GM21381 (cell line): ENCODE results near the gene SACM1L.

Source experiments
- ATAC-seq: cut with Tn5 transposase; IDR thresholded peaks from one replicate; pipeline ENCODE4 v1.9.1; 2021; ENCODE audit warnings: mild to moderate bottlenecking, moderate library complexity; ENCODE audit not compliant: unreplicated experiment

The SACM1L gene

GRCh38 chr3:45688882-45689786 is at the start of gene SACM1L:
SACM1L (plus strand) TSS chr3:45689396; CDS start chr3:45689466, 70 bp downstream.
- ATAC-seq = peak; percentile 83

GRCh38 chr3:45640091-45640507 is 49.1 kb upstream of the SACM1L start:
- no peak for ATAC-seq

- no peak for ATAC-seq
Measured at GRCh38 chr3:45640724-45641361, 48.4 kb upstream of the SACM1L start.

- ATAC-seq = no peak
Measured at GRCh38 chr3:45641756-45642155, 47.4 kb upstream of the SACM1L start.

- no peak for ATAC-seq
Measured at GRCh38 chr3:45642731-45643152, 46.5 kb upstream of the SACM1L start.

GRCh38 chr3:45644063-45644790 is 45.0 kb upstream of the SACM1L start:
- no peak for ATAC-seq

- no peak for ATAC-seq
Measured at GRCh38 chr3:45644791-45645201, 44.4 kb upstream of the SACM1L start.

- ATAC-seq = no peak
Measured at GRCh38 chr3:45646051-45646585, 43.1 kb upstream of the SACM1L start.

GRCh38 chr3:45647148-45647619 is 42.0 kb upstream of the SACM1L start:
- ATAC-seq = no peak

- ATAC-seq = no peak
Measured at GRCh38 chr3:45653205-45653604, 36.0 kb upstream of the SACM1L start.

GRCh38 chr3:45654397-45654944 is 34.7 kb upstream of the SACM1L start:
- no peak for ATAC-seq

- no peak for ATAC-seq
Measured at GRCh38 chr3:45655906-45656305, 33.3 kb upstream of the SACM1L start.

GRCh38 chr3:45656575-45657363 is 32.4 kb upstream of the SACM1L start:
- ATAC-seq = no peak

GRCh38 chr3:45657853-45658252 is 31.3 kb upstream of the SACM1L start:
- peak; percentile 63 for ATAC-seq

GRCh38 chr3:45659661-45660566 is 29.3 kb upstream of the SACM1L start:
- no peak for ATAC-seq

GRCh38 chr3:45660567-45660901 is 28.7 kb upstream of the SACM1L start:
- ATAC-seq = no peak

- ATAC-seq = peak; percentile 82
Measured at GRCh38 chr3:45664578-45664977, 24.6 kb upstream of the SACM1L start.

GRCh38 chr3:45665101-45665572 is 24.1 kb upstream of the SACM1L start:
- ATAC-seq = no peak
